ENCODE measurements around the gene NETO1.

NETO1 gene, protein sequence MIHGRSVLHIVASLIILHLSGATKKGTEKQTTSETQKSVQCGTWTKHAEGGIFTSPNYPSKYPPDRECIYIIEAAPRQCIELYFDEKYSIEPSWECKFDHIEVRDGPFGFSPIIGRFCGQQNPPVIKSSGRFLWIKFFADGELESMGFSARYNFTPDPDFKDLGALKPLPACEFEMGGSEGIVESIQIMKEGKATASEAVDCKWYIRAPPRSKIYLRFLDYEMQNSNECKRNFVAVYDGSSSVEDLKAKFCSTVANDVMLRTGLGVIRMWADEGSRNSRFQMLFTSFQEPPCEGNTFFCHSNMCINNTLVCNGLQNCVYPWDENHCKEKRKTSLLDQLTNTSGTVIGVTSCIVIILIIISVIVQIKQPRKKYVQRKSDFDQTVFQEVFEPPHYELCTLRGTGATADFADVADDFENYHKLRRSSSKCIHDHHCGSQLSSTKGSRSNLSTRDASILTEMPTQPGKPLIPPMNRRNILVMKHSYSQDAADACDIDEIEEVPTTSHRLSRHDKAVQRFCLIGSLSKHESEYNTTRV

DNA sequence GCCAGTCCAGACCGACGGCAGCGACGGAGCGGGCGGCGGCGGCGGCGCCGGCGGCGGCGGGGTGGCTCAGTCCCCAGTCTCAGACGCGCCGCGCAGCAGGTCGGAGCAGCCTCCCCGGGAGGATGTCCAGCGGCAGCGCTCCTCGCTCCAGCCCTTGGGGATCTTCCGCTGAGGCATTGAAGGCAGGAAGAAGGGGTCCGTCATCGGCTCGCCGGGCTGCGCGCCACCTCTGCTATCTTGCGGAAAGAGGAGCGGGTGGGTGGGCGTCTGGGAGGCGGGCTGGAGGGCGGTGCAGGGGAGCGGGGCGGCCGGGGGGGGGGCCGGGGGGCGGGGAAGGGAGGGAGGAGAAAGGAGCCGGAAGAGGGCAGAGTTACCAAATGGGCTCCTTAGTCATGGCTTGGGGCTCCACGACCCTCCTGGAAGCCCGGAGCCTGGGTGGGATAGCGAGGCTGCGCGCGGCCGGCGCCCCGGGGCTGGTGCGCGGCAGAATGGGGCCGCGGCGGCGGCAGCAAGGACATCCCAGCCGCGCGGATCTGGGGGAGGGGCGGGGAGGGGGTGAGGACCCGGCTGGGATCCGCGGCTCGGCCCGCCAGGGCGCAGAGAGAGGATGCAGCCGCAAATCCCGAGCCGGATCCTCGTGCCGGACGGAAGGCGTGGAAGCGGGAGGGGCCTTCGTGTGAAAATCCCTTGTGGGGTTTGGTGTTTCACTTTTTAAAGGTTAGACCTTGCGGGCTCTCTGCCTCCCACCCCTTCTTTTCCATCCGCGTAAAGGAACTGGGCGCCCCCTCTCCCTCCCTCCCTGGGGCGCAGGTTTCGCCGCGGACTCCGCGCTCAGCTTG is at the start of gene NETO1:
Gene NETO1 (minus strand): TSS at position 242 of the 839 bp plus-strand sequence. CDS start 696 bp downstream, outside the sequence.
- no peak for DNase-seq (ENCODE audit: low read depth in 3 of 3)

DNA sequence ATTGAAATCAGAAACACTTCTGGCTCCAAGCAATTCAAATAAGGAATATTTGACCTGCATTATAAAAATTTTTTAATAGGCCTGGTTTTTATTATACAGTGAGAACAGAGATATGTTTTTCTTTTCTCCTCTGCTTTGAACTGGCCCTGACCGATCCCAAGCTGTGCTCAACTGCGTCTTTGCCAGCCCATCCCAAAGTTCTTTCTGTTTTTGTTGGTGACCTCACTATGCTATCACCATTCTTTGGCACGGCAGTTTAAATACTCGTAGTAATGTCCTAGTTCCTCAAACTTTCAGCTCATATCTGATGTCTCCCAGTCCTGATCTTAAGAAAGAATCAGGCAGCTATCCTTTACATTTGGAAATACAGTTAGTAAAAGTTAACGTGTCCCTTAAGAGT is 42.3 kb upstream of the NETO1 start:
- no peak for DNase-seq (ENCODE audit: low read depth in 3 of 3)

DNA sequence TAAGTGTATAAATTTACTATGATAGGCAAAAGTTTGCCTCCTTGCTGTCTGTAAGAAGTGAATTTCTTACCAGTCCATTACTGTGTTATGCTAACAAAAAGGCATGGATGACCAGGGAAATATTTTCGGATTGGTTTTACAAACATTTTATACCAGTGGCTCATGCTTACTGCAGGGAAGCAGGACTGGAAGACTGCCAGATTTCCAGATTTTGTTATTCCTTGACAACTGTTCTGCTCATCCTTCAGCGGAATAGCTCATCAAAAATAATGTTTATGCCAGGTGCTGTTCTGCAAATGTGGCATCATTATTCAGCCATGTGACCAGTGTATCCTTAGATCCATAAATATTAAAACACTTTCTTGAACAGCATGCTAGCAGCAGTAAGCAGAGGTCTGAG is 40.4 kb upstream of the NETO1 start:
- no peak for DNase-seq (ENCODE audit: low read depth in 3 of 3)

DNA sequence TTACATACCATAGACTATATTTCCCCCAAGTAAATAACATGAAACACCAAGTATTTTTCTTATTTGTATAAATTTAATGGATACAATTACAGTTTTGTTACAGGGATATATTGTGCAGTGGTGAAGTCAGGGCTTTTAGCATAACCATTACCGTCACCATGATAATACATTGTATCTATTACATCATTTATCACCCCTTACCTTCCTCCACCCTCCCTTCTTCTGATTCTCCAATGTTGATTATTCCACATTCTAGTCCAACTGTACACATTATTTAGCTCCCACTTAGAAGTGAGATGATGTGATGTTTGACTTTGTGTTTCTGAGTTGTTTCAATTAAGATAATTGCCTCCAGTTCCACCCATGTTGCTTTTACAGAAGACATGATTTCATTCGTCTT is 35.2 kb upstream of the NETO1 start:
- DNase-seq (ENCODE audit: low read depth in 3 of 3): no peak

DNA sequence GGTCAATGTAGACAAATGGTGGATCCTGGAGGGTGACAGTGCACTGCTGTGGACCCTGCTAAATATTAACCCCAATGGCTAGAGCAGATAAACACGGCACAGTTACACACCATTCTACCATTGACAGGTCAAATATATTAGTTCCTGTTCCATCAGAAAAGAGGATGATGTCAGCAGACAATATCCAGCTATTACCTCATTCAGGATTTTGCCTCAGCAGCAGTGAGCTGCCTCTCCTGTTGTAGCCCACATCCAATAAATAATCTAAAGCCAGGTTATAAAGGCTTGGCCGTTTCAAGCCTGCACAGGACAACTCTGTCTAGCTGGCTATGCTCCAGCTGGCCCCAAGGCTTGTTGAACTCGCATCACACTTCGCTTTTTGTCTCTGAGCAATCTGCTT is 31.6 kb upstream of the NETO1 start:
- no peak for DNase-seq (ENCODE audit: low read depth in 3 of 3)

DNA sequence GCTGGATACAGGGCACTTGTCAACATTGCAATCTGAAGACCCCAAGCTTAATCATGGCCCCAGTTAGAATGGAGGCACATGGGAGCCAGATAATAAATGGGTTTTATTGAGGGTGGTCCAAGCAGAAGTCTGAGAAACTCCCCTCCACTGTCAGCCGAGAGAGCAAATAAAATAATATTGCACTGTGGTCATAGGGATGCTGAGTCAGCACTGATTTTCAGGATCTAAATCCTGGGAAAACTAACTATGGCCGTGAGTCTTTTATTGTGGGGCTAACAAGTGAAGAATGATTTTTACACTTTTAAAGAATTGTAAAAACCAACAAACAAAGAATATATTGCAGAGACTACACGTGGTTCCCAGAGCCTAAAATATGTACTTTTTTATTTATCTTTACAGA is 31.1 kb upstream of the NETO1 start:
- no peak for DNase-seq (ENCODE audit: low read depth in 3 of 3)

DNA sequence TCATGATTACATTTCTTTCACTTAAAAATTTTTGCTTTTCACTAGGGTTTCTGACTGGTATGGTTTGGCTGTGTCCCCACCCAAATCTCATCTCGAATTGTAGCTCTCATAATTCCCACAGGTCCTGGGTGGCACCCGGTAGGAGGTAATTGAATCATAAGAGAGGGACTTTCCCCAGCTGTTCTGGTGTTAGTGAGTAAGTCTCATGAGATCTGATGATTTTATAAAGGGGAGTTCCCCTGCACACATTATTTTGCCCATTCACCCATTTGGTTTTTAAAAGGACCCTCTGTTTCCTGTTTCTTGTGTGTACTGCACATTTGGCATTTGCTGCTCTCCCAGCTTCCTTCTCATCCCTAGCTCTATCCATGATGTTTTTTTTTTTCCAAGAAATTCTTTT is 27.8 kb upstream of the NETO1 start:
- DNase-seq (ENCODE audit: low read depth in 3 of 3): no peak

DNA sequence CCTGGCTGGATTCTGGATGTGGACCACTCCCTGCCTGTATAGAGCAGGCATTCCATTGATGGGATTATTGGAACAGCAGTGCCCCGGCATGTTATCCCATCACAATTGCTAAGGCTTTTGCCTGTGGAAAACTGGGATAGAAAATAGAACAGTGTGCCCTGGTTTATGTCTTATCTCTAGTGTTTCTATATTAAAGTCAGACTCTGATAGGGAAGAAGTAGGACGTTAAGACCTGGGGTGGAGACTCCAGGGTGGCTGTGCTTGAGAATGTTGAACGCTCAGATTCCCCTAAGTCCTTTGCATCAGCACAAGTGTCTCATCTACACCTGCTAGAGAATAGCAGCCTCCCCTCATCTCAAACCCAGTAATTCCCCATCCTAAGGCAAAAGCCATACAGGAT is 10.8 kb upstream of the NETO1 start:
- DNase-seq (ENCODE audit: low read depth in 3 of 3): no peak

DNA sequence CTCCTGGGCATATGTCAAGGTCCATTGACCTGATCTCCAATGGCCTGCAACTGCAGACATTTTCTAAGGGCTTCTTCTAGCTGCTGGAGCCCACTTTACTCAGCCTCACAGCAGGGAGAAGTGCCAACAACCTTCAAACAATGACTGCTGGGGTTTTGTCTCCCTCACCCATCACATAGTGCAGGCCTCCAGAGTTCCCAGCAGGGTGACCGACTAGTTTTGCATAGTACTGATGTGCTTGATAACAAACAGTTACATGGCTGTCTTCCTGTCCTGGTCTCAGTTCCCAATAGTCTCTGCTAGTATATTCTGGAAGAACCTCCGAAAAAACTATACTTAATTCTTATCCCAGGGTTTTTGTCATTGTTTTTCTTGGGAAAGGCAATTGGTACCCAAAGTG is 10.4 kb upstream of the NETO1 start:
- DNase-seq (ENCODE audit: low read depth in 3 of 3): no peak

DNA sequence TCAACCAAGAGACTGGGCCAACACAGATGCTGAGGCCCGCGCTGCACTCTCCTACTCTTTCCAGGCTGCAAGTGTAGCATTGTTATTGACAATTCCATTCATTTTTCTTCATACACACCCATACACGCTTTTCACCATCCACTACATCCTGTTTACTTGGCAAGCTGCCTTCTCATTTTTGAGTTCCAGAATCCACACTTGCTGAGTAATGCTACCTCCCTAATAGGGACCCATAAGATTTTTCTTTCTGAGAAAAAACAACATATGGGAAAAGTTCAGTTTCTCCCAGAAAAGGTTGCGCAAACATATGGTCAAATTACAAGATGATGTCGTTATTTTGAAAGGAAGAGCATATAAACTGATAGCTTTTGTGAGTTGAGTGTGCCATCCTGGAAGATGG is 3.3 kb upstream of the NETO1 start:
- DNase-seq (ENCODE audit: low read depth in 3 of 3): no peak

DNA sequence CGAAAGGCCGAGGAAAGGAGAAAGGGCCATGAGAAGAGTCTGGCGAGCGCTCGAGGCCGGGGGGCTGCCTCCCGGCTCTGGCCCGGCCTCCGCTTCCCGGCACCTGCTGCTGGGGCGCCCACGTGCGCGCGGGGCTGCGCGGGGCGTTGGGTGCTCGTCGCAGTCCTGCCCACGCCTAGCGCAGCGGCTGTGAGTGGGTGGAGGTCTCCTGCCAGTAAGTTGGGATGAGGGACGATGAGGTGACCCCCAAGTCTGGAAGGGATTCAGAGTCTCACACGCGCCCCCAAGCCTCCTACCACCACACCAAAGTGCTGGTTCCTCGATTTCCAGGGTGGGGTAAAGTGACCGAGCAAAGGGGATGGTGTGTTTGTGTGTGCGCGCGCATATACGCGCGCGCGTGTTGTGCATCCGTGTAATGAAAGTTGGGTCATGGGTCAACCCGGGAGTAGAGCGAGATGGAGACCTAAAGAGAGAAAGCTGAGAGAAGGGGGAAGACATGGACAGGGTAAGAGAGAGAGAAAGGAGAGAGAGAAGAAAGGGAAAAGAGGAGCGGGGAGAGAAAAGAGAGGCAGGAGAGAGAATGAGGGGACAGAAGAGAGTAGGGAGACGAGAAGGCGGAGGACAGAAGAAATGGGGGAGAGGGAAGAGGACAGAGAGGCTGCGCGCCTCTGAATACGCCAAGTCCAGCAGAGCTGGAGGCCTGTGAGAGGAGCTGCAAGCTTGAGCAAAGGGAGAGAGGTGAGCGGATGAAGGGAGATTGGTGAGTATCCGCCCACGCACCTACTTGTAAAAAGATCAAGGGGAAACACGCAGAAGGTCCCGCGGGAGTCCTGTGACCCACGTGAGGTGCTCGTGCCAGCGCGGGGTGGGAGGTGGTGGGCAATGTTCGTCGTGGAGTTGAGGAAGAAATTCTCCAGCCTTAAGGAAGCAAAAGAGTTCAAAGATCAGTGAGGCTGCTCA is 1.7 kb upstream of the NETO1 start:
- DNase-seq (ENCODE audit: low read depth in 3 of 3): no peak

DNA sequence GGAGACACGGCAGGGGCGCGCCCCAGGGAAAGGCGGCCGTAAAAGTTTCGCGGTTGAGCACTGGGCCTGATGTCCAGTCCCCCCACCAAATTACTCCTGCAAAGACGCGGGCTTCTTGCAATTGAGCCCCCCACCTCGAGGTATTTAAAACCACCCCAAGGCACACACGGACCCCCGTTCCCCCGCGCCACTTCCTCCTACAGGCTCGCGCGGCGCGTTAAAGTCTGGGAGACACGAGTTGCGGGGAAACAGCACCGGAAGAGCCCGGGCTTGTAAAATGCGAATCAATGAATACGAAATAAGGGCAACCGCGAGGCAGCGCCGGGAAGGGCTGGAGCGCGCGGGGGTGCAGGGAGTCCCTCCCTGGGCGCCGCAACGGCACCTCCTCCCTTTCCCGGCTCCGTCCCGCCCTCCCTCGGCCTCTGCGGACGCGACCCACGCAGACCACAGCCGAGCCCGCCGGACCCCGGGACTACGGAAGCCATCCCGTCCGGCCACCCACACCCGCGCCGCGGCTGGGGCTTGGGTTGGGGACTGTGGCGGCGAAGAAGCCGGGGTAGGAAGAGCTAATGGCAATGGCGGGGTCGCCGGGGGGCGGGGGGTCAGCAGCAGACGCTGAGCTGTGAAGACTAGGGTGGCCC is 918 bp upstream of the NETO1 start:
- no peak for DNase-seq (ENCODE audit: low read depth in 3 of 3)

DNA sequence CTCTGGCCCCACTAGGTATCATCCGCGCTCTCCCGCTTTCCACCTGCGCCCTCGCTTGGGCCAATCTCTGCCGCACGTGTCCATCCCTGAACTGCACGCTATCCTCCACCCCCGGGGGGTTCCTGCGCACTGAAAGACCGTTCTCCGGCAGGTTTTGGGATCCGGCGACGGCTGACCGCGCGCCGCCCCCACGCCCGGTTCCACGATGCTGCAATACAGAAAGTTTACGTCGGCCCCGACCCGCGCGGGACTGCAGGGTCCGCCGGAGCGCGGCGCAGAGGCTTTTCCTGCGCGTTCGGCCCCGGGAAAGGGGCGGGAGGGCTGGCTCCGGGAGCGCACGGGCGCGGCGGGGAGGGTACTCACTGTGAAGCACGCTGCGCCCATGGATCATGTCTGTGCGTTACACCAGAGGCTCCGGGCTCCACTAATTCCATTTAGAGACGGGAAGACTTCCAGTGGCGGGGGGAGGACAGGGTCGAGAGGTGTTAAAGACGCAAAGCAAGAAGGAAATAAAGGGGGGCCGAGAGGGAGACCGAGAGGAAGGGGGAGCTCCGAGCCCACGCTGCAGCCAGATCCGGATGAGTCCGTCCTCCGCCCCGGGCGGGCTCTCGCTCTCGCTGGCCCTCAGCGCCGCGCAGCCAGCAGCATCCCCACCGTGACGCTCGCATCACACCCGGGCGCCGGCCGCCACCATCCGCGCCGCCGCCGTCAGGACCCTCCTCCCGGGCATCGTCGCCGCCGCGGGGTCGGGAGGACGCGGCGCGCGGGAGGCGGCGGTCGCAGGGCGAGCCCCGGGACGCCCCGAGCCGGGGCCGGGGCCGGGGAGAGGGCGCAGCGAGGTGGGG is 664 bp downstream of the NETO1 start:
- no peak for DNase-seq (ENCODE audit: low read depth in 3 of 3)

DNA sequence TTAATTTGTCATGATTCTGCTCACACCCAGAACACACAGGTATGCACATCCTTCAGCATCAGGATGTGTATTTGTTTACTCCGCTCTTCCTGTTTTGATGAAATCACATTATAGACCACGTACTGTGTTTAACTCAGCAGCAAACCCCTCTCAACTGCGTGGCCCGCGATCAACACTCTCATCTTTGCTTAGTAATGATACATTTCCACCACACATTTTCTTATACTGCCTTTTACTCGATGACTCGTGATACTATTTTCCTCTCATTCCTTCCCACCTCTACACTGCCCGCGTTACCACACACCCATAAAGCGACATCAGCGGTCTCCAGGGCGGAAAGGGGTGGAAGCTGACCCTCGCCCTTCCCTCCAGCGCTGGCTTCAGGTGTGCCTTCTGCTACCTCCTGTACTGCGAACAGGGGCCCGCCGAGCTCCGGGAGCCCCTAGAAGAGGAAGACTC is 1.3 kb downstream of the NETO1 start:
- DNase-seq (ENCODE audit: low read depth in 3 of 3): no peak

DNA sequence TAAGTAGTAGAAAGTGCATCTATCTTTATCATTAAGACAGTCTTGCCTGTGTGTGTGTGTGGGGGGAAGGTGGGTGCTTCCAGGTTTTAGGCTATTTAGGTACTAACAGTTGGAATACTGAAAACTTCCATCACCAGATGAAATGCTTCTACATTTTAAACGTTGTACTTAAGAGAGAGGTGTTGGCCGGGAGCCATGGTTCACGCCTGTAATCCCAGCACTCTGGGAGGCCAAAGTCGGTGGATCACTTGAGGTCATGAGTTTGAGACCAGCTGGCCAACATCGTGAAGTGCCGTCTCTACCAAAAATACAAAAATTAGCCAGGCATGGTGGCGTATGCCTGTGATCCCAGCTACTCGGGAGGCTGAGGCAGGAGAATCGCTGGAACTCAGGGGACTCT is 4.0 kb downstream of the NETO1 start:
- DNase-seq (ENCODE audit: low read depth in 3 of 3): no peak

DNA sequence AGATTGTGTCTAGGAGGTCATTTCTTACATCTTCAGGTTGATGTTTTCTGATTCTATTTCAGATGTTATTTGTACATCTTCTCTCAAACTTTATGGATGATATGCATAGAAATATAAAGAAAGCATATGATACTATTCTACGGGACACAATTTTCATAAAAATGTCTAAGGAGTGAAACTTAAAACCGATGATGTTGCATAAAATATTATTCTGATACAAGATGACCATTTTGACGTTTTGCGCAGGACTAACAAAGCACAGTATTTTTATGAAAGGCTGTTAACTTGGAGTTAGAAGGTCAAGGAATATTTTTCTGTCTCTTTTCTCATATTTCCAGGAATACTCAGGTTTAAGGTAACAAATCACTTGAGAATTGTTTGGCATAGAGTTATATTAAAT is 8.7 kb downstream of the NETO1 start:
- no peak for DNase-seq (ENCODE audit: low read depth in 3 of 3)

DNA sequence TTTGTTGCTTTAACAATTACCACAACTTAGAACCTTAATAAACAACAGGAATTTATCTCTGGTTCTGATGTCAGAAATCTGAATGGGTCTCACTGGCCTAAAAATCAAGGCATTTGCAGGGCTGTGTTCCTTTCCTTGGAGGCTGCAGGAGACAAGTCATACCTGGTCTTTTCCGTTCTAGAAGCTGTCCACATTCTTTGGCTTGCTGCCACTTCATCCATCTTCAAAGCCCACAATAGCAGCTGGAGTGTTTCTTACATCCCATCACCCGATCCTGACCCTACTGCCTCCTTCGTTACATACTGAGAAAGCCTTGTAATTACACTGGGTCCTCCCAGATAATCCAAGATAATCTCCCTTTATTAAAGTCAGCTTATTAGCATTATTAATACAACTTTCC is 18.1 kb downstream of the NETO1 start:
- DNase-seq (ENCODE audit: low read depth in 3 of 3): no peak

DNA sequence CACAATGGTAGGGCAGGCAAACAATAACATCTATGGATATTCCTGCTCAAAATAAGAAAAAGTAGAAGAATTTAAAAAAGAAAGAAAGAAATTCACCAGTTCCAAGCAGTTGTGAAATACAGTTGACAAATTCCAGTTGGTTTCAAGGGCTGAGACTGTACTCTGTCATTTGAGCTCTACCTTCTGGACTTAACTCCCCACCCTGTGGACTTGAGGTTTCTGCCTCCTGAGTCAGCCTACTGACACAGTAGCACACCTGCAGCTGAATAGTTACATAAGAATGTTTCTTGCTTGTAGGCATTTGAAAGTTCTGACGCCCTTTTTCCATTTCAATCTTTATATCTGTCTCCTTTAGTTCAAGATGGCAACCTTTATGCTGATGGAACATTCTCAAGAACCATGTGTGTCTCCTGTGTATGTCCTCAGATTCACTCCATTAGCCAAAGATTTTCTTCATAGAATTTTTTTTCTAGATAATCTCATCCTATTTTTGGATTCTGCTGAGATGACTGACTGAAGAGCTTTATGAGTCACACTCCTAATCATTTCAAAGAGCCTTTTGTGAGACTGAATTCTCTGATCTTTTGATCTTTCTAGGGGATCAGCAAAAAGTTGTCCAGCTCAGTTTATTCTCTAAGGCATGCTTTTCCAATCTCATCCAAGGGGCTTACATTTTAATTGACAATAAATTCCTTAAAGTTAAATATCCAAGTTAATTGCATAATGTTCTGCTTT is 19.1 kb downstream of the NETO1 start:
- DNase-seq (ENCODE audit: low read depth in 3 of 3): no peak

DNA sequence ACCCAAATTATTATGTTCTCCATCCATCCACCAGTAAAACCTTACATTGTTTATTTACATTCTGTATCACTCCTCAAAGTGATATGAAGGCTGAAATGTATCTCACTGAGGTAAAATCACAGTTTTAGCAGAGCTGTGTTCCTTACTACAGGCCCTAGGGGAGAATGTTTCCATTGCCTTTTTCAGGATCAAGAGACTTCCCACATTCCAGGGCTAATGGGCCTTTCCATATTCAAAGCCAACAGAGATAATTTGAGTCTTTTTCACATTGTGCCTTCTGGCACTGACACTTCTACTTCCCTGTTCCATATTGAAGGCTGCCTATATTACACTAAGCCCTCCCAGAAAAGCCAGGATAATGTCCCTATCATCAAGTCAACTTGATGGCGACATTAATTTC is 20.0 kb downstream of the NETO1 start:
- DNase-seq (ENCODE audit: low read depth in 3 of 3): no peak
